ENCODE data around the gene TMTC2. TPM values are rescaled to one million over a fixed set of nuclear protein-coding genes. Genes with fewer than 3 reads are reported as not detected.

Gene TMTC2
- total and polyA plus RNA-seq, 10 of the 15 experiments (the other 5 are each of a cell fraction or from before 2014, with no cell fraction given) = 0.14 to 9.7 (median 1.2) TPM

DNA sequence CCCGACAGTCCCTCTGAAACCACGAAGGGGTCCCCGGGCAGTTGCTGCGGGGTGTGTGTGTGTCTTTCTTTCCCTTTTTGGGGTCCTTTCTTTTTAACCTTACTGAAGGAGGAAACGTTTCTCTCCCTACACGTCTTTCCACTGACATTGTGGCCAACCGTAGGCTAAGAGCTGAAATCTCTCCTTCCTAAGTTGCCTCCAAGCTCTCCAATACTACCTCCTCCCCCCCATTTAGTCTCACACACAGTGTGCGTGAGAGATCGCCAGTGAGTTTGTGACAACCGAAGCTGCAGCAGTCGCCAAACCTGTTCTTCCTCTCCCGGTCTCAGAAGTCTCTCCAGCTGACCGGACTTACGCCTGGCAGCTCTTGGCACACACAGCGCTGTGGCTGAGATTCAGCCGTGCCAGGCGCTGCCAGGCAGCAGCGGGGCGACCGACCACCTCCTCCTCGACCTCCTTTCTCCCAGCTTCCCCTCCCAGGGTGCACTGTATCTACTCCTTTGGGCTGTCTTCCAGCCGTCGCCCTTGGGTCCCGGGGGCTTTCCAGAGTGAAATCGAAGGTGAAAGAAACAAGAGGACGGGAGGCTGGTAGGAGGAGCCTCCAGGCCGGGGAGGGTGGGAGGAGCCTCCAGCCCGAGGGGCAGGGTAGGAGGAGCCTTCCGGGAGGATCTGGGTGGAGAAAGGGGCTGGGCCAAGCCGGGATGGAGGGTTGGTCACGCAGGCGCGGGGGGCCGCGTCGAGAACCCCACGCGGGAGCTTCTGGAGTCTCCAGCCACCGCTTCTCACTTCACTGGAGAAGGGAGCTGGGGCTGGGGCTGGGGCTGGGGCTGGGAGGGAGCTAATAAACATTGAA lies at the start of gene TMTC2 (continued):
- TF ChIP-seq PAX5 (IDR thresholded peaks at IDR 0.05; ENCODE audit: borderline replicate concordance, low read depth, low read length) (peak; percentile 80; the same call in 1 of the 2 replicates), SREBF2 (IDR thresholded peaks at IDR 0.05; ENCODE audit: low read length) (no peak), DPF2 (IDR thresholded peaks at IDR 0.05) (peak; percentile 33), CREB1 (IDR thresholded peaks at IDR 0.05; ENCODE audit: low read depth) (no peak), KDM1A (IDR thresholded peaks at IDR 0.05; ENCODE audit: borderline replicate concordance) (no peak), RFX5 (IDR thresholded peaks at IDR 0.05; ENCODE audit: low read depth, low read length) (no peak), SUZ12 (IDR thresholded peaks at IDR 0.05; ENCODE audit: unreplicated experiment) (no peak), MYB (IDR thresholded peaks at IDR 0.05; ENCODE audit: borderline replicate concordance, low read depth, low read length) (no peak), NBN (IDR thresholded peaks at IDR 0.05) (peak; percentile 36; the same call in 1 of the 2 replicates), JUND (IDR thresholded peaks at IDR 0.05; ENCODE audit: low read depth, low read length) (no peak), TCF3 (IDR thresholded peaks at IDR 0.05; ENCODE audit: borderline replicate concordance, insufficient read depth, low read depth, low read length) (no peak), BCL11A (IDR thresholded peaks at IDR 0.05; ENCODE audit: low read depth, low read length) (no peak), TAF1 (IDR thresholded peaks at IDR 0.05; ENCODE audit: borderline replicate concordance, low read depth, low read length) (0 out of 2 replicates have a peak, but pooled peaks have one; percentile 40), NFXL1 (IDR thresholded peaks at IDR 0.05; ENCODE audit: borderline replicate concordance) (no peak), FOXM1 (IDR thresholded peaks at IDR 0.05; ENCODE audit: low read depth, low read length) (no peak; the same call in 1 of the 2 replicates), FOS (IDR thresholded peaks at IDR 0.05; ENCODE audit: borderline replicate concordance, extremely low read depth, insufficient read length) (no peak), MTA3 (IDR thresholded peaks at IDR 0.05; ENCODE audit: borderline replicate concordance, low read length) (no peak)
- TF ChIP-seq, protein P1, sequence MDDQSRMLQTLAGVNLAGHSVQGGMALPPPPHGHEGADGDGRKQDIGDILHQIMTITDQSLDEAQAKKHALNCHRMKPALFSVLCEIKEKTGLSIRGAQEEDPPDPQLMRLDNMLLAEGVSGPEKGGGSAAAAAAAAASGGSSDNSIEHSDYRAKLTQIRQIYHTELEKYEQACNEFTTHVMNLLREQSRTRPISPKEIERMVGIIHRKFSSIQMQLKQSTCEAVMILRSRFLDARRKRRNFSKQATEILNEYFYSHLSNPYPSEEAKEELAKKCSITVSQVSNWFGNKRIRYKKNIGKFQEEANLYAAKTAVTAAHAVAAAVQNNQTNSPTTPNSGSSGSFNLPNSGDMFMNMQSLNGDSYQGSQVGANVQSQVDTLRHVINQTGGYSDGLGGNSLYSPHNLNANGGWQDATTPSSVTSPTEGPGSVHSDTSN (IDR thresholded peaks at IDR 0.05; ENCODE audit: insufficient replicate concordance, low read depth, low read length) = no peak
- TF ChIP-seq, protein P2, sequence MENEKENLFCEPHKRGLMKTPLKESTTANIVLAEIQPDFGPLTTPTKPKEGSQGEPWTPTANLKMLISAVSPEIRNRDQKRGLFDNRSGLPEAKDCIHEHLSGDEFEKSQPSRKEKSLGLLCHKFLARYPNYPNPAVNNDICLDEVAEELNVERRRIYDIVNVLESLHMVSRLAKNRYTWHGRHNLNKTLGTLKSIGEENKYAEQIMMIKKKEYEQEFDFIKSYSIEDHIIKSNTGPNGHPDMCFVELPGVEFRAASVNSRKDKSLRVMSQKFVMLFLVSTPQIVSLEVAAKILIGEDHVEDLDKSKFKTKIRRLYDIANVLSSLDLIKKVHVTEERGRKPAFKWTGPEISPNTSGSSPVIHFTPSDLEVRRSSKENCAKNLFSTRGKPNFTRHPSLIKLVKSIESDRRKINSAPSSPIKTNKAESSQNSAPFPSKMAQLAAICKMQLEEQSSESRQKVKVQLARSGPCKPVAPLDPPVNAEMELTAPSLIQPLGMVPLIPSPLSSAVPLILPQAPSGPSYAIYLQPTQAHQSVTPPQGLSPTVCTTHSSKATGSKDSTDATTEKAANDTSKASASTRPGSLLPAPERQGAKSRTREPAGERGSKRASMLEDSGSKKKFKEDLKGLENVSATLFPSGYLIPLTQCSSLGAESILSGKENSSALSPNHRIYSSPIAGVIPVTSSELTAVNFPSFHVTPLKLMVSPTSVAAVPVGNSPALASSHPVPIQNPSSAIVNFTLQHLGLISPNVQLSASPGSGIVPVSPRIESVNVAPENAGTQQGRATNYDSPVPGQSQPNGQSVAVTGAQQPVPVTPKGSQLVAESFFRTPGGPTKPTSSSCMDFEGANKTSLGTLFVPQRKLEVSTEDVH (IDR thresholded peaks at IDR 0.05; ENCODE audit: low read depth, partially characterized antibody) = no peak
- TF ChIP-seq, protein P3, sequence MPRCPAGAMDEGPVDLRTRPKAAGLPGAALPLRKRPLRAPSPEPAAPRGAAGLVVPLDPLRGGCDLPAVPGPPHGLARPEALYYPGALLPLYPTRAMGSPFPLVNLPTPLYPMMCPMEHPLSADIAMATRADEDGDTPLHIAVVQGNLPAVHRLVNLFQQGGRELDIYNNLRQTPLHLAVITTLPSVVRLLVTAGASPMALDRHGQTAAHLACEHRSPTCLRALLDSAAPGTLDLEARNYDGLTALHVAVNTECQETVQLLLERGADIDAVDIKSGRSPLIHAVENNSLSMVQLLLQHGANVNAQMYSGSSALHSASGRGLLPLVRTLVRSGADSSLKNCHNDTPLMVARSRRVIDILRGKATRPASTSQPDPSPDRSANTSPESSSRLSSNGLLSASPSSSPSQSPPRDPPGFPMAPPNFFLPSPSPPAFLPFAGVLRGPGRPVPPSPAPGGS (IDR thresholded peaks at IDR 0.05; ENCODE audit: borderline replicate concordance, insufficient read depth, low read depth, low read length, poor library complexity, severe bottlenecking) = no peak
- TF ChIP-seq, protein P4, sequence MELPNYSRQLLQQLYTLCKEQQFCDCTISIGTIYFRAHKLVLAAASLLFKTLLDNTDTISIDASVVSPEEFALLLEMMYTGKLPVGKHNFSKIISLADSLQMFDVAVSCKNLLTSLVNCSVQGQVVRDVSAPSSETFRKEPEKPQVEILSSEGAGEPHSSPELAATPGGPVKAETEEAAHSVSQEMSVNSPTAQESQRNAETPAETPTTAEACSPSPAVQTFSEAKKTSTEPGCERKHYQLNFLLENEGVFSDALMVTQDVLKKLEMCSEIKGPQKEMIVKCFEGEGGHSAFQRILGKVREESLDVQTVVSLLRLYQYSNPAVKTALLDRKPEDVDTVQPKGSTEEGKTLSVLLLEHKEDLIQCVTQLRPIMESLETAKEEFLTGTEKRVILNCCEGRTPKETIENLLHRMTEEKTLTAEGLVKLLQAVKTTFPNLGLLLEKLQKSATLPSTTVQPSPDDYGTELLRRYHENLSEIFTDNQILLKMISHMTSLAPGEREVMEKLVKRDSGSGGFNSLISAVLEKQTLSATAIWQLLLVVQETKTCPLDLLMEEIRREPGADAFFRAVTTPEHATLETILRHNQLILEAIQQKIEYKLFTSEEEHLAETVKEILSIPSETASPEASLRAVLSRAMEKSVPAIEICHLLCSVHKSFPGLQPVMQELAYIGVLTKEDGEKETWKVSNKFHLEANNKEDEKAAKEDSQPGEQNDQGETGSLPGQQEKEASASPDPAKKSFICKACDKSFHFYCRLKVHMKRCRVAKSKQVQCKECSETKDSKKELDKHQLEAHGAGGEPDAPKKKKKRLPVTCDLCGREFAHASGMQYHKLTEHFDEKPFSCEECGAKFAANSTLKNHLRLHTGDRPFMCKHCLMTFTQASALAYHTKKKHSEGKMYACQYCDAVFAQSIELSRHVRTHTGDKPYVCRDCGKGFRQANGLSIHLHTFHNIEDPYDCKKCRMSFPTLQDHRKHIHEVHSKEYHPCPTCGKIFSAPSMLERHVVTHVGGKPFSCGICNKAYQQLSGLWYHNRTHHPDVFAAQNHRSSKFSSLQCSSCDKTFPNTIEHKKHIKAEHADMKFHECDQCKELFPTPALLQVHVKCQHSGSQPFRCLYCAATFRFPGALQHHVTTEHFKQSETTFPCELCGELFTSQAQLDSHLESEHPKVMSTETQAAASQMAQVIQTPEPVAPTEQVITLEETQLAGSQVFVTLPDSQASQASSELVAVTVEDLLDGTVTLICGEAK (IDR thresholded peaks at IDR 0.05; ENCODE audit: borderline replicate concordance) = no peak

Data from GM12878 (cell line).